Measurements from ENCODE around the gene ANKS1B. TPM values are rescaled to one million over a fixed set of nuclear protein-coding genes. Genes with fewer than 3 reads are reported as not detected.

Gene ANKS1B
- total RNA-seq, 1 experiment from 2014 or later: 9.7 TPM

DNA sequence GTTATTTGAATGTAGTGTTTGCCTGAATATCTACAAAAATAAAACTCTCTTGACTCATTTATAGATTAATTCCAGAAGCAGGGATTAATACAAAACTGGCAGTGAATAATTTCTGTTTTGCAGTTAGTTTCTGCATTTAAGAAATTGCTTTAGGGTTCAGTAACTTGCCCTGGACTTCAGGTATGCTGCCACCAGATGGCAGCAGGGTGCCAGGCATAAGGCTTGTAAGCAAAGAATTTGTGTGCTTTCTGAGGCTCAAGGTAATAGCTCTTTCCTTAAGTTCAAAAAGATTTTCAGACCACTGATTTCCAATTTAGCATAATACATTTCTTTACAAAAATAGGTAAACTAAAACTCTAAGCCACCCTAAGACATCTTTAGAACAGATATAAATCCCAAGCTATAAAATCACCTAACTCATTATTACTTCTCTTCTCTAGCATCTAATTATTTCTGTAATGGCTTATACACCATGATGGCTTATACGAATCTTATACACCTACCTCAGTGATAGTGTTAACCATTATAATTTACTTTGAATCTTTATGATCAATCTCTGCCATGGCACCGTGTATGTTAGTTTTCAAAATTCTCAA lies 941.3 kb downstream of the ANKS1B start:
- ATAC-seq: no peak
- intact Hi-C loops (cut with micrococcal nuclease; ENCODE audit: unreplicated experiment) (loop anchor here (1.0 to 10.0 kb wide), 3 partner anchors 341 to 724 kb away; no protein-coding TSS in a partner anchor), in situ Hi-C loops (cut with HindIII; ENCODE audit: low pct_unique_long_range_greater_than_20kb, low sequenced_read_pairs) (no loop called here)

GRCh38 chr12:99042226-99042625 lies 942.5 kb downstream of the ANKS1B start:
- BruUV-seq (replicated peaks): no TSS peak
- ChIA-PET CTCF (interaction anchor here (0.9 to 1.5 kb wide), 2 partner anchors 345 to 617 kb away, joined by 3 to 5 read pairs; no protein-coding TSS in a partner anchor), POLR2A (no interaction called here)
- no peaks in the 10 kb centered on the region for H3K36me3 ChIP-seq (ENCODE audit: control insufficient read depth, insufficient read depth, low read length)
- H3K4me1 ChIP-seq (ENCODE audit: control insufficient read depth, insufficient read depth, low read length): no peaks in the 10 kb centered on the region
- H3K9me3 ChIP-seq (ENCODE audit: control insufficient read depth, insufficient read depth, low read depth, low read length): no peaks in the 10 kb centered on the region
- no peak for ATAC-seq
- no peaks in the 10 kb centered on the region for H3K27me3 ChIP-seq (ENCODE audit: control insufficient read depth, insufficient read depth, low read length)
- TF ChIP-seq SIN3A (IDR thresholded peaks at IDR 0.05; ENCODE audit: borderline replicate concordance, insufficient read depth, low read depth, low read length) (no peak), POLR2AphosphoS5 (IDR thresholded peaks at IDR 0.05; ENCODE audit: low read depth, low read length) (no peak), TCF7L2 (IDR thresholded peaks at IDR 0.05; ENCODE audit: low read depth, low read length) (no peak), CTCF (IDR thresholded peaks at IDR 0.05) (no peak)
- TF ChIP-seq, protein P1, sequence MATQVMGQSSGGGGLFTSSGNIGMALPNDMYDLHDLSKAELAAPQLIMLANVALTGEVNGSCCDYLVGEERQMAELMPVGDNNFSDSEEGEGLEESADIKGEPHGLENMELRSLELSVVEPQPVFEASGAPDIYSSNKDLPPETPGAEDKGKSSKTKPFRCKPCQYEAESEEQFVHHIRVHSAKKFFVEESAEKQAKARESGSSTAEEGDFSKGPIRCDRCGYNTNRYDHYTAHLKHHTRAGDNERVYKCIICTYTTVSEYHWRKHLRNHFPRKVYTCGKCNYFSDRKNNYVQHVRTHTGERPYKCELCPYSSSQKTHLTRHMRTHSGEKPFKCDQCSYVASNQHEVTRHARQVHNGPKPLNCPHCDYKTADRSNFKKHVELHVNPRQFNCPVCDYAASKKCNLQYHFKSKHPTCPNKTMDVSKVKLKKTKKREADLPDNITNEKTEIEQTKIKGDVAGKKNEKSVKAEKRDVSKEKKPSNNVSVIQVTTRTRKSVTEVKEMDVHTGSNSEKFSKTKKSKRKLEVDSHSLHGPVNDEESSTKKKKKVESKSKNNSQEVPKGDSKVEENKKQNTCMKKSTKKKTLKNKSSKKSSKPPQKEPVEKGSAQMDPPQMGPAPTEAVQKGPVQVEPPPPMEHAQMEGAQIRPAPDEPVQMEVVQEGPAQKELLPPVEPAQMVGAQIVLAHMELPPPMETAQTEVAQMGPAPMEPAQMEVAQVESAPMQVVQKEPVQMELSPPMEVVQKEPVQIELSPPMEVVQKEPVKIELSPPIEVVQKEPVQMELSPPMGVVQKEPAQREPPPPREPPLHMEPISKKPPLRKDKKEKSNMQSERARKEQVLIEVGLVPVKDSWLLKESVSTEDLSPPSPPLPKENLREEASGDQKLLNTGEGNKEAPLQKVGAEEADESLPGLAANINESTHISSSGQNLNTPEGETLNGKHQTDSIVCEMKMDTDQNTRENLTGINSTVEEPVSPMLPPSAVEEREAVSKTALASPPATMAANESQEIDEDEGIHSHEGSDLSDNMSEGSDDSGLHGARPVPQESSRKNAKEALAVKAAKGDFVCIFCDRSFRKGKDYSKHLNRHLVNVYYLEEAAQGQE (IDR thresholded peaks at IDR 0.05; ENCODE audit: insufficient read depth in 1 of 2, low read depth in 2 of 2, low read length in 1 of 2): no peak
- intact Hi-C loops (cut with micrococcal nuclease; ENCODE audit: unreplicated experiment): loop anchor here (5.0 to 10.0 kb wide), 2 partner anchors 343 to 725 kb away; no protein-coding TSS in a partner anchor
- no peak overlapping the region for H3K27ac ChIP-seq (ENCODE audit: low read length)
- H3K4me3 ChIP-seq (ENCODE audit: low read depth in 2 of 2, low read length in 2 of 2): no peak overlapping the region
- no peak for DNase-seq (ENCODE audit: low read depth, low spot score)
- in situ Hi-C loops (cut with HindIII; ENCODE audit: low pct_unique_long_range_greater_than_20kb, low sequenced_read_pairs): no loop called here

More for the DNA sequence above, 941.3 kb downstream of the ANKS1B start:
- TF ChIP-seq POLR2AphosphoS5 (IDR thresholded peaks at IDR 0.05; ENCODE audit: low read depth, low read length) (no peak), CTCF (IDR thresholded peaks at IDR 0.05) (peak; percentile 87)
- peak; percentile 43 for DNase-seq (ENCODE audit: low read depth, low spot score)
- Histone ChIP-seq H3K4me1 (ENCODE audit: control insufficient read depth, insufficient read depth, low read length) (no peaks in the 10 kb centered on the region), H3K9me3 (ENCODE audit: control insufficient read depth, insufficient read depth, low read depth, low read length) (no peaks in the 10 kb centered on the region), H3K27me3 (ENCODE audit: control insufficient read depth, insufficient read depth, low read length) (no peaks in the 10 kb centered on the region), H3K36me3 (ENCODE audit: control insufficient read depth, insufficient read depth, low read length) (no peaks in the 10 kb centered on the region), H3K27ac (ENCODE audit: low read length) (no peak overlapping the region), H3K4me3 (ENCODE audit: low read depth in 2 of 2, low read length in 2 of 2) (no peak overlapping the region)
- ChIA-PET POLR2A (no interaction called here), CTCF (interaction anchor here (0.6 to 1.5 kb wide), 5 partner anchors 16 to 615 kb away, joined by 3 to 5 read pairs (median 4); no protein-coding TSS in a partner anchor)
- no TSS peak for BruUV-seq (replicated peaks)
